ENCODE results near the gene PSMA7.
A peak's percentile ranks its signal among the peaks of the same experiment; 100 is the strongest.

Gene PSMA7

DNA sequence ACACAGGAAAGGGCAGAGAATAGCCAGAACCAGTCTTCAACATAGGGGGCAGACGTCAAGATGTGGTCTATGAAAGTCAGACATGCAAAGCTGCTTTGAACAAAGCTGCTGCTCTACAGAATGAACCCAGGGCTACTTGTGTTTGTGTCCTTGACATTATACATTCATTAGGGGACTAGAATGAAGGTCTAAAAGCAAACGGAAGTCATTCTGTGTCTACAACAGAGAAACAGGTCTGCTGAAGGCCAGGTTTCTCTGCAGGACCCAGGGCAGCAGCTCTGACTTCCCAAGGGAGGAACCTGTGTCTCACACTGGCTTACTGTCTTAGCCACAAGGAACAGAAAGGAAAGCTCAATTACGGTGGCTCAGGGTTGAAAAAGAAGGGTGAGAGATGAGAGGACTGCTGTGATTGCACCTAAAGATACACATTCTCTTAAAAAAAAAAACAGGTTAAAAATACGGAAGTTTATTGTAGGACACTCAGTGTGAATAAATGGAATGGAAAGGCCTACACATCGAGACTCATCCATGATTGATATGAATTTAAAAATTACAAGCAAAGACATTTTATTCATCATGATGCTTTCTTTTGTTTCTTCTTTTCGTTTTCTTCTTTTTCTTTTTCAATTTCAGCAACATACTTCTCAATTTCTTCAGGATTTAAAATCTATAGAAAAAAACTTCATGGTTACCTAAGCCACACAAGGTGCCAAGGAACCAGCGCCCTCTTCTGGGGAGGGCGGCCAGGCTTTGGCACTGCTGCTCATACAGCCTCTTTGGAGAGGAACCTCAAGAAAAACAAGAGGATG, 6.7 kb downstream of the PSMA7 start:
- peaks cover 72% of the 10 kb centered on the region for H4K20me1 ChIP-seq (ENCODE audit: insufficient read depth, low read length, poor library complexity, severe bottlenecking)
- H3K4me1 ChIP-seq (ENCODE audit: insufficient read depth, low read length, poor library complexity, severe bottlenecking): peaks cover 18% of the 10 kb centered on the region

GRCh38 chr20:62135573-62136266, 7.5 kb downstream of the PSMA7 start:
- no peaks in the 10 kb centered on the region for H3K27me3 ChIP-seq (ENCODE audit: insufficient read depth, low read length, poor library complexity, severe bottlenecking)
- H3K4me2 ChIP-seq (ENCODE audit: low read depth, low read length, poor library complexity, severe bottlenecking): no peak overlapping the region
- H2AFZ ChIP-seq (ENCODE audit: low read length): no peak overlapping the region
- H3K9ac ChIP-seq (ENCODE audit: low read depth, low read length, poor library complexity, severe bottlenecking): no peak overlapping the region
- no peak overlapping the region for H3K4me3 ChIP-seq (ENCODE audit: low read length, poor library complexity, severe bottlenecking)
- no peaks in the 10 kb centered on the region for H3K9me2 ChIP-seq (replicated peaks; ENCODE audit: low read depth, low read length)
- no peaks in the 10 kb centered on the region for H3K9me3 ChIP-seq (ENCODE audit: insufficient read depth, low read depth, low read length)
- peaks cover 93% of the 10 kb centered on the region; the same call in 1 of the 2 replicates for H3K36me3 ChIP-seq (ENCODE audit: insufficient read depth, low read length)
- H3K79me2 ChIP-seq (ENCODE audit: insufficient read depth, low read length): peaks cover 54% of the 10 kb centered on the region
- H3K4me1 ChIP-seq (ENCODE audit: insufficient read depth, low read length, poor library complexity, severe bottlenecking): peaks cover 10% of the 10 kb centered on the region
- TF ChIP-seq CTCF (conservative IDR thresholded peaks at IDR 0.05; ENCODE audit: low read length): no peak
- no peak for TF ChIP-seq EZH2phosphoT487 (IDR thresholded peaks at IDR 0.05; ENCODE audit: borderline replicate concordance)
- H4K20me1 ChIP-seq (ENCODE audit: insufficient read depth, low read length, poor library complexity, severe bottlenecking): peaks cover 65% of the 10 kb centered on the region
- no peaks in the 10 kb centered on the region for H3F3A ChIP-seq (ENCODE audit: low read depth)

More for the DNA sequence above, 6.7 kb downstream of the PSMA7 start:
- H3K27me3 ChIP-seq (ENCODE audit: insufficient read depth, low read length, poor library complexity, severe bottlenecking): no peaks in the 10 kb centered on the region
- H3K9me3 ChIP-seq (ENCODE audit: insufficient read depth, low read depth, low read length): no peaks in the 10 kb centered on the region
- H2AFZ ChIP-seq (ENCODE audit: low read length): no peak overlapping the region
- no peaks in the 10 kb centered on the region for H3F3A ChIP-seq (ENCODE audit: low read depth)
- H3K79me2 ChIP-seq (ENCODE audit: insufficient read depth, low read length): peaks cover 54% of the 10 kb centered on the region
- no peaks in the 10 kb centered on the region for H3K9me2 ChIP-seq (replicated peaks; ENCODE audit: low read depth, low read length)
- H3K36me3 ChIP-seq (ENCODE audit: insufficient read depth, low read length): peaks cover 85% of the 10 kb centered on the region; the same call in 1 of the 2 replicates
- H3K4me3 ChIP-seq (ENCODE audit: low read length, poor library complexity, severe bottlenecking): no peak overlapping the region
- no peak overlapping the region for H3K9ac ChIP-seq (ENCODE audit: low read depth, low read length, poor library complexity, severe bottlenecking)
- no peak overlapping the region for H3K4me2 ChIP-seq (ENCODE audit: low read depth, low read length, poor library complexity, severe bottlenecking)
- TF ChIP-seq EZH2phosphoT487 (IDR thresholded peaks at IDR 0.05; ENCODE audit: borderline replicate concordance): no peak
- peak; percentile 95 for TF ChIP-seq CTCF (conservative IDR thresholded peaks at IDR 0.05; ENCODE audit: low read length)

GRCh38 chr20:62134735-62135231, 8.4 kb downstream of the PSMA7 start:
- Histone ChIP-seq H3K4me3 (ENCODE audit: low read length, poor library complexity, severe bottlenecking) (no peak overlapping the region), H3K4me1 (ENCODE audit: insufficient read depth, low read length, poor library complexity, severe bottlenecking) (peaks cover 7% of the 10 kb centered on the region), H3K9me2 (replicated peaks; ENCODE audit: low read depth, low read length) (no peaks in the 10 kb centered on the region), H3K9me3 (ENCODE audit: insufficient read depth, low read depth, low read length) (no peaks in the 10 kb centered on the region), H2AFZ (ENCODE audit: low read length) (no peak overlapping the region), H3K9ac (ENCODE audit: low read depth, low read length, poor library complexity, severe bottlenecking) (no peak overlapping the region), H4K20me1 (ENCODE audit: insufficient read depth, low read length, poor library complexity, severe bottlenecking) (peaks cover 55% of the 10 kb centered on the region), H3K36me3 (ENCODE audit: insufficient read depth, low read length) (peaks cover 94% of the 10 kb centered on the region; the same call in 1 of the 2 replicates), H3K27me3 (ENCODE audit: insufficient read depth, low read length, poor library complexity, severe bottlenecking) (no peaks in the 10 kb centered on the region), H3F3A (ENCODE audit: low read depth) (no peaks in the 10 kb centered on the region), H3K79me2 (ENCODE audit: insufficient read depth, low read length) (peaks cover 51% of the 10 kb centered on the region), H3K4me2 (ENCODE audit: low read depth, low read length, poor library complexity, severe bottlenecking) (no peak overlapping the region)
- TF ChIP-seq EZH2phosphoT487 (IDR thresholded peaks at IDR 0.05; ENCODE audit: borderline replicate concordance) (no peak), CTCF (conservative IDR thresholded peaks at IDR 0.05; ENCODE audit: low read length) (no peak)

Data from Loucy (cell line).